Thyroid gland (tissue), 4 donors: ENCODE data around the gene TAF3.

ENCODE experiments used
- CTCF ChIP-seq, 6 experiments: fragments of 200-600 bp in 3 of 6; fragments of 450-650 bp in 3 of 6; sonication (generic) in 3 of 6; IDR thresholded peaks; one replicate each; pipeline ENCODE4 v1.5.1; 2016 to 2019; ENCODE audit warnings: antibody characterized with exemption in 6 of 6, mild to moderate bottlenecking in 2 of 6, inconsistent platforms in 1 of 6, moderate library complexity in 1 of 6
- POLR2A ChIP-seq, 2 donors: fragments of 450-650 bp; IDR thresholded peaks; one replicate each; pipeline ENCODE4 v1.6.1; 2017; ENCODE audit warnings: antibody characterized with exemption in 2 of 2, mild to moderate bottlenecking in 2 of 2, moderate library complexity in 1 of 2

GRCh38 chr10:8056871-8057331 is 238.6 kb downstream of the TAF3 start:
- TF ChIP-seq POLR2A (IDR thresholded peaks at IDR 0.05) (no peak), CTCF (IDR thresholded peaks at IDR 0.05) (no peak)
